ENCODE measurements around the gene PRR23A. TPM values are rescaled to one million over a fixed set of nuclear protein-coding genes. Genes with fewer than 3 reads are reported as not detected.

PRR23A gene
- total RNA-seq (2022), result not detected in 2 replicates
- not detected for Bru-seq, nascent RNA
- not detected for BruChase-seq, experiment 1, labeled RNA remaining after a 2-hour chase
- not detected for BruChase-seq, experiment 2, labeled RNA remaining after a 6-hour chase
- long read RNA-seq, result 0 reads

GRCh38 chr3:139006051-139006716 is at the start of gene PRR23A:
Gene PRR23A, minus strand, starts transcription at chr3:139006268. Its CDS starts 0 bp downstream, at chr3:139006268.
- H3K4me1 ChIP-seq, result no peaks in the 10 kb centered on the region
- no peaks in the 10 kb centered on the region for H3K9me3 ChIP-seq
- H3K4me3 ChIP-seq (ENCODE audit: low read depth, low read length), result no peak within 1 kb of the TSS
- H3K36me3 ChIP-seq (ENCODE audit: control insufficient read depth, insufficient read depth, low read length), result no peaks in the 10 kb centered on the region
- ChIA-PET CTCF (no interaction called here), POLR2A (no interaction called here)
- peaks cover under 1% of the 10 kb centered on the region for H3K27me3 Mint-ChIP-seq (ENCODE audit: insufficient read depth, unreplicated experiment)
- H3K4me3 Mint-ChIP-seq (ENCODE audit: unreplicated experiment), result no peak within 1 kb of the TSS
- H3K36me3 Mint-ChIP-seq (ENCODE audit: insufficient read depth, unreplicated experiment), result no peaks in the 10 kb centered on the region
- intact Hi-C loops (cut with micrococcal nuclease; ENCODE audit: unreplicated experiment), result no loop called here
- H3K27me3 ChIP-seq (replicated peaks; ENCODE audit: control insufficient read depth, insufficient read depth, low read length), result no peaks in the 10 kb centered on the region
- H3K27ac Mint-ChIP-seq (ENCODE audit: unreplicated experiment), result no peak within 1 kb of the TSS
- no peak for TF ChIP-seq CTCF (IDR thresholded peaks at IDR 0.05; ENCODE audit: insufficient read depth in 1 of 2, low read depth in 1 of 2, low read length in 1 of 2, severe bottlenecking in 1 of 2, unreplicated experiment in 1 of 2)
- peaks cover 18% of the 10 kb centered on the region for H3K9me3 Mint-ChIP-seq (ENCODE audit: unreplicated experiment)
- no peaks in the 10 kb centered on the region for H3K4me1 Mint-ChIP-seq (ENCODE audit: low read depth, unreplicated experiment)
- no TSS peak for BruUV-seq (replicated peaks)
- DNase-seq, result no peak

DNA sequence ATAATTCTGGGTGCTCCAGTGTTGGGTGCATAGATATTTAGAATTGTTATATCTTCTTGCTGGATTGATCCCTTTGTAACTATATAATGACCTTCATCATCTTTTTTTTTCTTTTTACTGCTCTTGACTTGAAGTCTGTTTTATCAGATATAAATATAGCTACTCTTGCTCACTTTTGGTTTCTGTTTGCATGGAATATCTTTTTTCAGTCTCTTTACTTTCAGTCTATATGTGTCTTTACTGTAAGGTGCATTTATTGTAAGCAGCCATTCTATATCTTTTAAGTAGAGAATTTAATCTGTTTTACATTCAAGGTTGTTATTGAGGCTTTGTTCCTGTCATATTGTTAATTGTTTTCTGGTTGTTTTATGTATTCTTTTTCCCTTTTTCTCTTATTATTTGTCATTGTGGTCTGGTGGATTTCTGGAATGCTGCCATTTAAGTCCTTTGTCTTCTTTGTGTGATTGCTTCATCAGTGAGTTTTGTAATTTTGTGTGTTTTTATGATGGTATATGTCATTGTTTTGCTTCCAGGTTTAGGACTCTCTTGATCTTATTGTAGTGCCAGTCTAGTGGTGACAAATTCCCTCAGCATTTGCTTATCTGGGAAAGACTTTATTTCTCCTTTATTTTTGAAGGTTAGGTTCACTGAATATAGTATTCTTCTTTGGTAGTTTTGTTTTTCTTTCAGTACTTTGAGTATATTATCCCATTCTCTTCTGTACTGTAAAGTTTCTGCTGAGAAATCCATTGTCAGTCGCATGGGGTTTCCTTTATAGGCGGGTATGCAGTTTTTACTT is 46.9 kb upstream of the PRR23A start:
- TF ChIP-seq CTCF (IDR thresholded peaks at IDR 0.05; ENCODE audit: insufficient read depth in 1 of 2, low read depth in 1 of 2, low read length in 1 of 2, severe bottlenecking in 1 of 2, unreplicated experiment in 1 of 2), result no peak
- Histone ChIP-seq H3K36me3 (ENCODE audit: control insufficient read depth, insufficient read depth, low read length) (no peaks in the 10 kb centered on the region), H3K4me3 (ENCODE audit: low read depth, low read length) (no peak overlapping the region), H3K4me1 (no peaks in the 10 kb centered on the region), H3K27me3 (replicated peaks; ENCODE audit: control insufficient read depth, insufficient read depth, low read length) (no peaks in the 10 kb centered on the region; the same call in 1 of the 2 replicates), H3K9me3 (no peaks in the 10 kb centered on the region)
- no peak for DNase-seq
- Mint-ChIP-seq H3K27ac (ENCODE audit: unreplicated experiment) (no peak overlapping the region), H3K36me3 (ENCODE audit: insufficient read depth, unreplicated experiment) (no peaks in the 10 kb centered on the region), H3K4me1 (ENCODE audit: low read depth, unreplicated experiment) (no peaks in the 10 kb centered on the region), H3K4me3 (ENCODE audit: unreplicated experiment) (no peak overlapping the region), H3K9me3 (ENCODE audit: unreplicated experiment) (peaks cover 19% of the 10 kb centered on the region), H3K27me3 (ENCODE audit: insufficient read depth, unreplicated experiment) (peaks cover 13% of the 10 kb centered on the region)
- intact Hi-C loops (cut with micrococcal nuclease; ENCODE audit: unreplicated experiment), result no loop called here
- POLR2A ChIA-PET, result no interaction called here
- CTCF ChIA-PET, result no interaction called here
- no TSS peak for BruUV-seq (replicated peaks)

GRCh38 chr3:139044366-139045210 is 38.5 kb upstream of the PRR23A start, which contains the start of gene PRR23C:
Gene PRR23C, minus strand, starts transcription at chr3:139044892. Its CDS starts 272 bp downstream, at chr3:139044620.
- no peak for TF ChIP-seq CTCF (IDR thresholded peaks at IDR 0.05; ENCODE audit: insufficient read depth in 1 of 2, low read depth in 1 of 2, low read length in 1 of 2, severe bottlenecking in 1 of 2, unreplicated experiment in 1 of 2)
- BruUV-seq (replicated peaks), result no TSS peak
- POLR2A ChIA-PET, result no interaction called here
- Mint-ChIP-seq H3K4me1 (ENCODE audit: low read depth, unreplicated experiment) (no peaks in the 10 kb centered on the region), H3K36me3 (ENCODE audit: insufficient read depth, unreplicated experiment) (no peaks in the 10 kb centered on the region), H3K27me3 (ENCODE audit: insufficient read depth, unreplicated experiment) (peaks cover 9% of the 10 kb centered on the region), H3K4me3 (ENCODE audit: unreplicated experiment) (no peak within 1 kb of the TSS), H3K9me3 (ENCODE audit: unreplicated experiment) (no peaks in the 10 kb centered on the region), H3K27ac (ENCODE audit: unreplicated experiment) (no peak within 1 kb of the TSS)
- Histone ChIP-seq H3K27me3 (replicated peaks; ENCODE audit: control insufficient read depth, insufficient read depth, low read length) (no peaks in the 10 kb centered on the region), H3K9me3 (0 out of 2 replicates have a peak, but pooled peaks cover 4% of the 10 kb centered on the region), H3K4me3 (ENCODE audit: low read depth, low read length) (no peak within 1 kb of the TSS), H3K4me1 (no peaks in the 10 kb centered on the region), H3K36me3 (ENCODE audit: control insufficient read depth, insufficient read depth, low read length) (no peaks in the 10 kb centered on the region)
- intact Hi-C loops (cut with micrococcal nuclease; ENCODE audit: unreplicated experiment), result no loop called here
- CTCF ChIA-PET, result no interaction called here
- no peak for DNase-seq

All from Caco-2 (cell line).